ENCODE measurements around the gene USP10. TPM values are rescaled to one million over a fixed set of nuclear protein-coding genes. Genes with fewer than 3 reads are reported as not detected.
A peak's percentile ranks its signal among the peaks of the same experiment; 100 is the strongest.
"Not testable (repeated sequence)": the region's sequence is repeated elsewhere in the genome, so short reads cannot be mapped to it uniquely, and the experiment has no call there.

Gene USP10
- total RNA-seq, 1 experiment from 2014 or later: 79.5 TPM

DNA sequence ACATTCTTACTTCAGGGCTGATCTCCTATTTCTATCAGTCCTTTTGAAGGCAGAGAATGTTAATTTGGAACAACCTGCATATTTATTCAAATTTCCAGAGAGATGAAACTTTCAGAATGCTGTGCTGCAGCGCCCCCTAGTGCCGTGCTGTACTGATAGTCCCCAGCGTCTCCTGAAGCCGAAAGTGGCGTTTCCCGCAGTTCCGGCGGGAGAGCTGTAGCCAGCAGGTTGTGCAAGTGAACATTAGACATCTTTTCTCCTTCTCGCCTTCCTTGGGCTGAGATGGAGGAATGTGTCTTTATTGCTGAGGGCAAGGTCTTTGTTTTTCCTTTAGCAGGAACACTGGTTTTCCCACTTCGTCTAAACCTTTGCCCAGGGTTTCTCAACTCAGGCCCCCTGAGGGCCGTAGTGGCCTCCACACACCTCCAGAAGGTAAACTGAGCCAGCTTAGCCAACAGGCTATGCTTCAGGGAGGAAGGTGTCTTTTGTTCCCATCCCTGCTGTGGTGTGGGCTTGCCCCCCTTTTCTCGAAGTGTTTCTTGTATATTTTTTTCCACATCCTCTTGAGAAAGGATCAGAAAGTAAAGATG lies 26.4 kb downstream of the USP10 start:
- DNase-seq (ENCODE audit: low spot score): peak; percentile 79

DNA sequence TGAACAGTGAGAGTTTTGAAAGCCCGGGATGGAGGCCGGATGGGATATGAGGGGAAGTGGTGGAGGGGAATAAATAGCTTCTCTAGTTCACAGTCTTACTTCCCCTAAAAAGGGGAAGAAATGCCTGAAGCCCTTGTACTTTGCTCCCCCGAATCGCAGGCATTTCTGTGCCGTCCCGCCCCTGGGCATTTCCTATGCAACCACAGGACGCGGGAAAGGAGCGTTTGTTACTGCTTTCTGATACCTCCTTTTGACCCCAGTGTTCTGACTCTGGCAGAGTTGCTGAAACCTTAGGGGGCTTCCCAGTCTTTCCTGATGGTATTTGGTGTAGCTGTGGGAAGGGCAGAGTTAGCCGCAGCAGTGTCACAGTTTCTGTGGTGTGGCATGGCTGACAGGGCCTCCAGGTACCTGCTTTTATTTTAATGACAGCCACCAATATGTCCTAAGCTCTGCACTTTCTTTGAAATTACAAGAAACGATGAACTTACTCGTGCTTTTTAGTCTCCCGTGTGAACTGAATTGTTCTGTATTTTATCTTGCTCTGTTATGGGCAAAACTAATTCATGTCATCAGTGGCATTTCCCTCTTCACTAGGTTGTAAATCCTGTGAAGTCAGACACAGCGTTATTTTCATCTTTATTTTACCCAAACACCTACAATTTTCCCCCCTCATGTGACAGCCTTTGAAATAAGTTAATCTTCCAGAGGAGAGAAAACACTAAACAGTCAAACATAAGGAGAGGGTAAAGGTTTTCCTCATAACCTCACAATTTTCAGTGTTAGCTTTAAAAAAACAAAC lies 27.1 kb downstream of the USP10 start:
- no peak for DNase-seq (ENCODE audit: low spot score)

DNA sequence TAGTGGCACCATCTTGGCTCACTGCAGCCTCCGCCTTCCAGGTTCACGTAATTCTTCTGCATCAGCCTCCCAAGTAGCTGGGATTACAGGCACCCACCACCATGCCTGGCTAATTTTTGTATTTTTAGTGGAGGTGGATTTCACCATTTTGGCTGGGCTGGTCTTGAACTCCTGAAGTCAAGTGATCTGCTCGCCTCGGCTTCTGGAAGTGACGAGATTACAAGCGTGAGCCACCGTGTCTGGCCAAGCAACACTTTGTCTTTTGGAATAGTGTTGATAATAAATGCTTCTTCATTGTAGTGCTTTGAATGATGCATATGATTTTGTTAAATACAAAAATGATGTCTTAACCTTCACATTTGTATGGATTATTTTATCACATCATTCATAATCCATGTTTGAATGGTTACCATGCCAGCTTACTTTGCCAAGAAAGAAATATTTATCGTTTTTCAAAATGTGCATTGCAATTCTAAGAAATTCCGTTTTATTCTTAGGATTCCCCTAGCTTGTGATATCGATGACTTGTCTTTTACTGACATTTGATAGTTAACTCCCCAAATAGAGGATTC lies 29.1 kb downstream of the USP10 start:
- no peak for DNase-seq (ENCODE audit: low spot score)

DNA sequence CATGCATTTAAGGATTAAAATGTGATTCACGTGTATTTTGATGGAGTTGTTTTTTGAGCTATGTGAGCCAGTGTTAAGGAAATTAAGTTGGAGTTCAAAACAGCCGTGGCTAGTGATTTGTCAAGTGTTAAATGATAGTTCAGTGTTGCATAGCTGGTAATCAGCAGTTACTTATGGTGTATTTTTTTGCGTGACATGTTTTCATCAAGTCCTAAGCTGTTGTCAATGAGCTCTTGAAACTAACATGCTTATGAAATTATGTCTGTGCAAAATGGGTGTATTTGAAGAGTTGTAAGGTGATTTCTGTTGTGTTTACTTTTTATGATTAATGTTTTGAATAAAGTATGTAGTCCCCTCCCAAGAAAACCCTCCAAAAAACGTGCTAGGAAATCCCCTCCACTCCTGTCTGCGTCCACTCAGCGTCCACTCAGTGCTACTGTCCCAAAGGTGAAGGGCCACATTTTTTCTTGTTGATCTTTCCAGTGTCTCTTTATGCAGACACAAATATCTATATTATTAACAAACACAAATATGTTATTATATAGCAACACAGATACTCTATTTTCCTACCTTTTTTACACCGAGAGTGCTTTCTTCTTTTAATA lies 30.0 kb downstream of the USP10 start:
- no peak for DNase-seq (ENCODE audit: low spot score)

DNA sequence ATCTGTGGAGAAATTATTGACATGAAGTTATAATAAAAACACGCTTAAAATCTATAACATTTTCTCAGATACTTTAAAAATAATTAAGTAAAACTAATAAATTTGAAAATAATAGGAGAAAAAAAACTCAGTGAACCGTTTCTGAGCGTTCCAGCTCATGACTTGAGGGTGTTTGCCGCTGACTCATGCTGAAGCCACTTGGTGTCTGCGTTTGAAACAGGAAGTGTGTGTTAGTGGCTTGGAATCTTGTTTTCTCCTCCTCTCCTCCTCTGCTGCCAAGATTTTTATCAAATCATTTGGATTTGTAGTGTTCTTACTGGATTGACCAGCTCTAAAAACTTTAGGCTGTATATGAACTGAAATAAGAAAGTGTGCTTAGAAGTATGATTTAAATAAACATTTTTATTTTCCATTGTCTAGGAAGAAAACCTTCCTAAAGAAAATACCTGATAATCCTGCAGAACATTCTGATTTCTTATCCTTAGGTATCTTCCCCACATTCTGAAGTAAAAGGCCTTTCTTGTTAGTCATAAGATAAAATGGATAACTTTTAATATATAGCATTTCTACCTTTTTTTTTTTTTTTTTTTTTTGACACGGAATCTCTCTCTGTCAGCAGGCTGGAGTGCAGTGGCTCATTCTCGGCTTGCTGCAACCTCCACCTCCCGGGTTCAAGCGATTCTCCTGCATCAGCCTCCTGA lies 30.8 kb downstream of the USP10 start:
- DNase-seq (ENCODE audit: low spot score): peak; percentile 94

DNA sequence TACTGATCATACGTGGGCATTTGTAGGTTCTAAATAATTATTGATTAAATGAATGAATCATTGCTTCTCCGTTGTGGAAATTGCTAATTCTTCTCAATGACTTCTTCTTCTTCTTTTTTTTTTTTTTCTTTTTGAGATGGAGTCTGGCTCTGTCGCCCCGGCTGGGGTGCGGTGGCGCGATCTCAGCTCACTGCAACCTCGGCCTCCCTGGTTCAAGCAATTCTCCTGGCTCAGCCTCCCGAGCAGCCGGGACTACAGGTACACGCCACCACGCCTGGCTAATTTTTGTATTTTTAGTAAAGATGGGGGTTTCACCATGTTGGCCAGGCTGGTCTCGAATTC lies 32.5 kb downstream of the USP10 start:
- not testable (repeated sequence) for DNase-seq (ENCODE audit: low spot score)

DNA sequence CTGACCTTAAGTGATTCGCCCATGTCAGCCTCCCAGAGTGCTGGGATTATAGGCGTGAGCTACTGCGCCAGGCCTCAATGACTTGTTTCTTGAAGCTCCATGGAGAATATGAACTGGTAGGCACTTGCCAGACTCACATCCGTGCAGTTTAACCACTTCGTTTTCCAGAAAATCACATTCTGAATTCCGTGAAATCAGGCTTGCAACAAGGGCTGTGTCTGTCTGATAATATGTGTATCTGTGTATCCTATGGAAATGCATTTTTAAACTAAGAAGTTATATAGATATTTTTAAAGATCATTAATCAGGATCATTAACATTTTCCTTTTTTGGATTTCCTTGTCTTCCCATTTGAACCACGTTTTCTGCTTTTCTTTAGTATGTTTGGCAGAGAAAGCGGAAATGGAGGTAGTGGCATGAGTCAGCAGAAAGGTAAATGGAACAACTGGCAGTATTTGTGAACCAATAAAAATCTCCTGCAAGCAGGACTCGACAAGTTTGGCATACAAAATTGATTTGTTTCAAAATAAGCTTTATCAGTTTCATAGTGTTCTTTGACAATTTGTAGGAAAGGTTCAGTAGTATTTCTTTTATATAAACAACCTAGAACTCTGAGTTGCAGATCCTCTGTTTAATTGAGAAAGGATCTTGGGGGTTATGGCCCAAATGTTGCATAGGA lies 33.0 kb downstream of the USP10 start:
- DNase-seq (ENCODE audit: low spot score): peak; percentile 44

DNA sequence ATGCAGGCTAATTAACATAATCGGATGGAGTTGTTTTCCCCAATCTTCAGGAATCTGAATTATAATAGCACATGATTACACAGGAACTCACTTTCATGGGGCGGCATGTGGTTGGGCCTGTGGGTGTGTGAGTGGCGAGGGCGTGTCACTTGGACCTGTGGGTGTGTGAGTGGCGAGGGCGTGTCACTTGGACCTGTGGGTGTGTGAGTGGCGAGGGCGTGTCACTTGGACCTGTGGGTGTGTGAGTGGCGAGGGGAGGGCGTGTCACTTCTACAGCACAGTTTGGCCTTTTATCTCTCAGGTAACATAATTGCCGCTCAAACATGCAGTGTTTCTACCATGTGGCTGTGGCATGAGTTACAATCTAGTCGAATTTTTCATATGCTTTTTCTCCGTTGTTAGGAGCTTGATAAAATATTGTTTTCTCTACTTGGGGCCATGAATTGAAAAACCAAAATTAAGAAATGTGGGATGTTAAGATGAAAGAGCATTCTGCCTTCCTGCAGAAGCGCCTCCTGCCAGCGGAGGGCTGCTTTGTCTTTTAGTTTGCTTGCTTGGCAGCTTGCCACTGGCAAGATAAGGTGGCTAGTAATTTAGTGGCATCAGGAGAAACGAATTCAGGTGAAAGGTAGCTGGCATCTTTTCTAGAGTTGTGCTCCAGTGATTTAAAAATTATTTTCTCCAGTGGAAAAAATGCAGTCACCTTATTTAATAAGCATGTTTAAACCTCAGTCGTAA lies 36.2 kb downstream of the USP10 start:
- peak; percentile 44 for DNase-seq (ENCODE audit: low spot score)

DNA sequence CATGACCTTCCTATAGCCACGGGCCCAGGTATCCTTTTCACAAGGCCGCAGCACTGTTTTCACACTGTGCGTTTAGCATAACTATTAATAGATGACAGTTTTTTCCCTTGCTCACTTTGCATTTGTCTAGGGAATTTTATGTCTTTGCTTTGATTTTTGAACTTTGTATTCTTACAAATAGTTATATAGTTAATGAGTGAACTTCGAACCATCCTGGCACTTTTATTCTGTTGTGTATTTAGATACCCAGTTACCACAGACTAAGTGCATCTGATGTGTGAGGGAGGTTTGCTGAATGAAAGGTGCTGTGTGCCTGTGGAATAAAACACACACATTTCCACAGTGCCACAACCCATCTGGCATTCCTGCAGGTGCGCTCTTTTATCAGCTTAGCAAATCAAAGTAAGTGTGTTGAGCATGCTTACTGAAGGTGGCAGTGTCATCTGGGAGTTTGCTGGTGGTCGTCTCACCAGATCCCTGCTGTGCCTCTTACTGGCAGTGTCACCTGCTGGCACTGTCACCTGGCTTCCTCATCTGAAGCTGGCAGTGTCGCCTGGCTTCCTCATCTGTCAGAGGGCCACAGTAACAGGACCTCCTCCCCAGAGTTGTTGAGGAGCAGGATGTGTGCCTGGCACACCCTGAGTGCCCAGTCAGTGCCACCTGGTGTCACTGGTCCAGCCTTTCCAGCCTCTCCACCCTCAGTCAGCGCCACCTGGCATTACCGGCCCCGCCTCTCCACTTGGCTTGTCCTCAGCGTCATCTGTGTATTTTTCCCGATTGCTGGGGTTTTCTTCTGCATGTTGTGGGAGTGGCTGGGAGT lies 37.6 kb downstream of the USP10 start:
- no peak for DNase-seq (ENCODE audit: low spot score)

DNA sequence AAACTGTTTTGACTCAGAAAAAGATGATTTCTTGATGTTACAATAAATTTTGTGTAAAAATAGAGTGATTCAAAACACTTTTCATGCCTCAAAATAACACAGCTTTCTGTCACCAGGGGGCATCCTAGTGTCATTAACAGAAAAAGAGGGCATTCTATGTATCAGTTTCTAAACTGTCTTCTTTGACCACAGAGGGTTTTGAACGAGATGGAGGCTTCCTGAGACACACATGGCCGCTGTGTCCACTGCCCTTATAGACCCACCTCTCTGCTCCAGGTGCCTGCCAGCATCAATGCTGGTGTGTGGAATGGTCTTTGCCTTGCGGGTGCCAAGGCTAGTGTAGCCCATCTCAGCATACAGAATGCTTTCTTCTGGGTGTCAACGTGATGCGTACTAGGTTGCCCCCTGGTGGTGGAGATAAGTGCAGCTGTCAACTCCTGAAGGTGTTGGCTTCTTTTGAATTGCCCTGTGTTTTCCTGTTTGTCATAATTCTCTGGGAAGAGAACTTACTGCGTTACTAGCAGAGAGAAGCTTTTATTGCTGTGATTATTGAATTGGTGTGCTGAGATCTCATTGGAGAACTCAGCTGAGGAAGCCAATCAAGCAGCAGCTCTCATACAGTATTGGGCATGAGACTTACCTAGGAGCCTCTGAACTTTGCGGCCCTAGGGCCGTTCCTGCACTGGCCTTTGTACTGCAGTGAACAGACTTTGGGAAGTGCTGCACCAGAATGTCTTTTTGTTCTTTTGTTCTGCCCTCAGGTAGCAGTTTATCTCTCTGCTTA lies 38.6 kb downstream of the USP10 start:
- DNase-seq (ENCODE audit: low spot score): peak; percentile 85

DNA sequence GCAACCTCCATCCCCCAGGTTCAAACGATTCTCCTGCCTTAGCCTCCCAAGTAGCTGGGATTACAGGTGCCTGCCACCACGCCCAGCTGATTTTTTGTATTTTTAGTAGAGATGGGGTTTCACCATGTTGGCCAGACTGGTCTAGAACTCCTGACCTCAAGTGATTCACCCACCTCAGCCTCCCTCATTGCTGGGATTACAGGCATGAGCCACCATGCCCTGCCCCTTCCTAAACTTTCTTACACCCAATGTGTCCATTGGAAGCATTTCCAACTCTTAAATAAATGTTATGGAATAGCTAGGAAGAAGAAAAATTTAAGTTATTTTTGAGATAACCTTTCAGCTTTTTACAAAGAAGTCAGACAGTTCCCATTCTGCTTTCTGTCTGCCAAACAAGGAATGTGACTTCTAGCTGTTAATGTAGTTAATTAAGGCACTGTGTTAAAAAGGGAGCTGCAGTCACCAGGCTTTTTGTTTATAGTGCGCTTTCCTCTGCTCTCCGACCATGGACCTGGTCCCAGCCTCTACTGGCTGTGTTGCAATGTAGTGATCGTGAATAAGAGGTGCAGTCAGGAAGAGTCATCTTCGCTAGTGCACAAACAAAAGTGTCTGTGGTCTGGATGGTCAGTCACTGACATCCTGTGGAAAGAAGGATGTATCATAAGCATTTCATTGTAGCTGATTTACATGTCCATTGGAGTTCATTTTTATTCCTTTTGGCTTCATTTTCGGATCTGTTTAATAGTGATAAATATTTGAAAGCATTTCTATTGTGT lies 39.7 kb downstream of the USP10 start:
- peak; percentile 76 for DNase-seq (ENCODE audit: low spot score)

DNA sequence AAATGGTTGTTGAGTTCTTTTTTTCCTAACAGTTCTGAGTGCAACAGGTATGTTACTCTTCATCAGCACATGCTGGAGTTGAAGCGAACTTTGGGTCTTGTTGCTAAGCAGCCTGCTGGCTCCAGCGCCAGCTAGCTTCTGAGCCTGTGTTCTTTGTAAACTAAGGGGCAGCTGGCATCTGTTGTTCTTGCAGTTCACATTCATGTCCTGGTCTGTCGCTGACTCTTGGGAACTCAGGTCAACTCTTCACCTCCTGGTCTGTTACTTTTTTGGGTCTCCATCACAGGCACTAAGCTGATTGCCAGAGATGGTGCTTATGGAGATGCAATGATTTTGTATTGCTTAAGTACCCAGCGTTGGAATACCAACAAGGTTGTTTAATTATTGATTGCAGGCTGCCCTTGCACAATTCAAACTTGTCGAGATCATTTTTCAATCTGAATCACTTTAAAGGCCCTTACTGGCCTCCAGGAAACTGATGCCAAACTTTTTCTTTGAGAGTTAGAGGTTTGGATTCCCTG lies 40.9 kb downstream of the USP10 start:
- peak; percentile 26 for DNase-seq (ENCODE audit: low spot score)

DNA sequence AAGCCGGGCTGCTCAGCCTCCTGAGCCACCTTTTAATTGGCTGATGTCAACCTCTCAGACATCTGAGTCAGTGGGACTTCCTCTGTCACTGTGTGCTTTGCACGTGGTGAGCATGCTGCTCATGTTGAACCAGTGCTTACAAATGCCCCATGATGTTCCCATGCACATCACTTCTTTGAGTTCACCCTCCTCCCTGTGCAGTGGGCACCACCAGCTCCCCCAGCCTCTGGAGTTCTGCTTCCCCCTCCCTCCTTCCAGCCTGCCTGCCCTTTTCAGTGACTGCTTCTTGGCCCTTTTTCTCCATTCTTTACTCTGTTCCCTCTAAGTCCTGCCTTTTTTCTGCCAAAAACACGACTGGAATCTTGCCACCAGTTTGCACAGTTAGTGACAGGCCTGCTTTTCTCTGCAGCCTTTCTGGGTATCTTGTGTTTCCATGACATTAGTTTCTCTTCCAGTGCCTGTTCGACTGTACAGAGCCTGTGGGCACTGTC lies 41.6 kb downstream of the USP10 start:
- peak; percentile 38 for DNase-seq (ENCODE audit: low spot score)

DNA sequence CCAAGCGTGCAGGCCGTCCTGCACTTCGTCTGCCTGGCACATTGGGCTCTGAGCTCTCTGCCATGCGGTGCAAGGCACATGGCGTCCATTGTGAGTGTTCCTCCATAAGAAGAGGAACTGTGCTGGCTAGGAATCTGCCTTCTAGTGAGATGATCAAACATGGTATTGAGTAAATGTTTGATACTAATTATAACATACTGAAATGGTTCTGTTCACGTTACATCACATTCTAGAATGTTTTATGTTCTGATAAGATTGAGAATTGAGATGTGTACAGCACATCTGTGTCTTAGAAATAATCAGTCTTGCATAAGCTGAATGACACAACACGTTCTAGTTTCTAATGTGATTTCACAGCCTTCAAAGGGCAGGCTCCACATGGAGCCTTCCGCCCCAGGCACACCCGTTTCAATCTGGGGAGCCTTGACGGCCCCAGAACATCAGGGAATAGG lies 42.9 kb downstream of the USP10 start:
- no peak for DNase-seq (ENCODE audit: low spot score)

DNA sequence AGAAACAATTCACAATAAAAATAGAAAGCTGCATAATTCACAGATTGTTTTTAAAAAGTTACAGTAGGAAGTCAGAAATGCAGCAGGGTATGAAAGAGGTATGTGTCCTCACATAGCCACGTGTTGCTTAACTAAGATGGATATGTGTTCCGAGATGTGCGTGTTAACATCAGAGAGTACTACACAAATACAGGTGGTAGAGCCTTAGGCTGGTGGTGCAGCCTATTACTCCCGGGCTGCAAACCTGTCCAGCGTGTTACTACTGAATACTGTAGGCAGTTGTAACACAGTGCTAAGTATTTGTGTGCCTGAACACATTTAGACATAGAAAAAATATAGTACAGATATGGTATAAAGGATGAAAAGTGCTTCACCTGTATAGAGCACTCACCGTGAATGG lies 46.4 kb downstream of the USP10 start:
- DNase-seq (ENCODE audit: low spot score): no peak

DNA sequence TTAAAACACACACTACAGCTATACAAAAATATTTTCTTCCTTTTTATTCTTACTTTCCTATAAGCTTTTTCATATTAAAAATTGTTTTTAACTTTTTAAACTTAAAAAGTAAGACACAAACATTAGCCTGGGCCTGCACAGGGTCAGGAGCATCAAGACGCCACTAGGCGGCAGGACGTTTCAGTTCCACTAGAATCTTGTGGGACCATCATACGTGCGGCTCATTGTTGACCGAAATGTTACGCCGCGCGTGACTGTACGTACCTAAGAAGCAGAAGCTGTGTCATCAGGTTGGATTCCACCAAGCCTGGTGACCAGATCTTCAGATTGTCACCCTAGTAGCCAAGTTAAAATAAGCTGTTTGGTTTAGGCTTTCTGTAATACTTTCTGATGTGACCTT lies 47.1 kb downstream of the USP10 start:
- no peak for DNase-seq (ENCODE audit: low spot score)

DNA sequence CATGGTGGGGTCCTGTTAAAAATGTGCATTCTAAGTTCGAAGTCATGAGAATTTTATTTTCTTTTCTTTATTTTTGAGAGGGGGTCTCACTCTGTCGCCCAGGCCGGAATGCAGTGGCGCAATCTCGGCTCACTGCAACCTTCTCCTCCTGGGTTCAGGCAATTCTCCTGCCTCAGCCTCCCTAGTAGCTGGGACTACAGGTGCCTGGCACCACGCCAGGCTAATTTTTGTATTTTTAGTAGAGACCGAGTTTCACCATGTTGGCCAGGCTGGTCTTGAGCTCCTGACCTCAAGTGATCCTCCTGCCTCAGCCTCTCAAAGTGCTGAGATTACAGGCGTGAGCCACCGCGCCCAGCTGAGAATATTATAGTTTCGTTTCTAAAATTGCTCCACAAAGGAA lies 48.4 kb downstream of the USP10 start:
- DNase-seq (ENCODE audit: low spot score): not testable (repeated sequence)

DNA sequence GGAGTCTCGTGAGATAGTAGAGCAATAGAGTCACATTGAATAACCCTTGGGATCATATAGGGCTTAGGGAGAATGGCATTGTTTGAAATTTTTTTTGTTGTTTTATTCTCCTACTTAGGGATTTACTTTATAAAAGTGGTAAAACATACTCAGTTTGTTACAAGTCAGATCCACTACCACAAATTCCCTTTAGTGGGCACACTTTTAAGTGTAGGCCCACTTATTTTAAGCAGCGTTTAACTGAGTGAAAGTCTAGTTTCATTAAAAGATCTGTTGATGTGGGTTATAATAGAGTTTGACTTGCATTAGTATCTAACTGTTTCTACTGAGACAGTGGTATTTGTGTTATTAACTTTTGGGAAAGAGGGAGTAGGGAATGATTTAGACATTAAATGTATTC lies 49.3 kb downstream of the USP10 start:
- no peak for DNase-seq (ENCODE audit: low spot score)

All from H4 (cell line).